H1 (cell line): Measurements from ENCODE around the gene AP2B1.

Experiments used
- CTCF ChIP-seq, 3 experiments: IDR thresholded peaks; 1 replicate in 2 of 3; 2 replicates in 1 of 3; pipeline versions ENCODE4 v1.5.1 to v1.6.1; 2011; ENCODE audit warnings: low read length in 3 of 3, mild to moderate bottlenecking in 3 of 3, inconsistent platforms in 2 of 3, low read depth in 1 of 3, moderate library complexity in 1 of 3; ENCODE audit not compliant: insufficient read depth in 1 of 3; ENCODE audit errors: control extremely low read depth in 1 of 3
- EZH2 ChIP-seq: fragments of 200-600 bp; sonication (generic); IDR thresholded peaks from 2 replicates; pipeline ENCODE4 v1.7.1; 2012; ENCODE audit warnings: low read depth, mild to moderate bottlenecking, moderate library complexity, low read length, inconsistent platforms; ENCODE audit not compliant: severe bottlenecking
- SP1 ChIP-seq: IDR thresholded peaks from 2 replicates; pipeline ENCODE4 v1.6.1; 2011; ENCODE audit warnings: low read depth, low read length

DNA sequence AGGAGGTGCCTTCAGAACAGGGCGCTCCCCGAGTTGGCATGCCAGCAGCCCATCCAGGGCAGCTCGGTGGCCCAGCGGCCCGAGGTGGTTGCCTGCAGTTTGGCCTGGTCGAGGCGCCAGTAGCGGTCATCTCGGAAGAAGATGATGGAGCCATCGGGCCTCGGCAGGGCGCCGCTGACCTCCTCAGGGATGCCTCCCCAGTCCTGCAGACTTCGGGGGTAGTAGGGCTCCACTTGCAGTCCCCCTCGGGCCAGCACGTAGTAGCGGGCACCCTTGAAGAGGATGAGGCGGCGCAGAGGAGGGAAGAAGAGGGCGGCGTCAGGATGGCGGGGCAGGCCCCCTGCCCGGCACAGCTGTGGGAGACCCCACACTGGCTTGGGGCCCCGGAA lies 179.4 kb downstream of the AP2B1 start:
- TF ChIP-seq SP1 = no peak
- no peak for TF ChIP-seq EZH2
- no peak for TF ChIP-seq CTCF (IDR thresholded peaks at IDR 0.05; ENCODE audit: control extremely low read depth in 1 of 3, insufficient read depth in 1 of 3, low read depth in 1 of 3, low read length in 3 of 3)
